Posterior cingulate gyrus (tissue), 11 donors: ENCODE results near the gene LRRC23.

Experiments used
- DNase-seq, 10 donors: peaks; one replicate each; pipeline versions ENCODE4 v3.0.0 to v3.0.0-alpha.2; 2020 to 2021; ENCODE audit warnings: mixed read lengths in 3 of 10
- intact Hi-C: fragments of 100-400 bp; cut with DNase I; formaldehyde crosslinking; loops from one replicate; pipeline ENCODE4 v1.15.1; 2023

The LRRC23 gene

DNA sequence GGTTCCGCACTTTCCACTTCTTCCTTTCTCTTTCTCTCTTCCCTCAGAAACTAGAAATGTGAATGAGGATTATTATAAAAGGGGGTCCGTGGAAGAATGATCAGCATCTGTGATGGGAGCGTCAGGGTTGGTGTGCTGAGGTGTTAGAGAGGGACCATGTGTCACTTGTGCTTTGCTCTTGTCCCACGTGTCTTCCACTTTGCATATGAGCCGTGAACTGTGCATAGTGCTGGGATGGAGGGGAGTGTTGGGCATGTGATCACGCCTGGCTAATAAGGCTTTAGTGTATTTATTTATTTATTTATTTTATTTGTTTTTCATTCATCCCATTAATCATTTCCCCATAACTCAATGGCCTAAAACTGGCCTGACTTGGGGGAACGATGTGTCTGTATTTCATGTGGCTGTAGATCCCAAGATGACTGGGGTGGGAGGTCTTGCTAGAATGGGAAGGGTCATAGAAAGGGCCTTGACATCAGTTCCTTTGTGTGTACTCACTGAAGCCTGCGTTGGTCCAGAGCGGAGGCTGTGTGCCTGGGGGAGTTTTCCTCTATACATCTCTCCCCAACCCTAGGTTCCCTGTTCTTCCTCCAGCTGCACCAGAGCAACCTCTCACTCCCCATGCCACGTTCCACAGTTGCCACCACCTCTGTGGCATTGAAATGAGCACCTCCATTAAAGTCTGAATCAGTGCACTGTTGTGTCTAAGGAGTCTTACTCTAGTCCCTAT is 18.5 kb downstream of the LRRC23 start:
- DNase-seq, result peak in 2 of 10 donors; percentile 31 to 55
- intact Hi-C loops, result no loop called here

DNA sequence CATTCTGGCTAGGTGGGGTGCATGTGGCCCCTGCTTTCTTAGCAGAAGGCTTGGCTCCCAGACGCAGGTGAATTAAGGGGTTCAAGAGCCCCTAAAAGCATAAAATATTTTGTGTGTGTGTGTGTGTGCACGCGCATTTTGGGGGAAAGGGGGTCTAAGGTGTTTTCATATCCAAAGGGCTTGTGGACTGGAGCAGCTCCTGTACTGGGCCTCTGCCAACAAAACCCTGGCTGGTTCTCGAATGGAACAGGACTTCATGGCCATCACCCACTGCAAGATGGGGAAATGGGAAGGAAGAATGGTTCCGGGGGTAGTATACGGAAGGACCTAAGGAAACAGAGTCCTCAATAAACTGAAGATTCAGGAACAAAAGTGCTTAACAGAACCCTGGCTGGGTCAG is 19.2 kb downstream of the LRRC23 start:
- intact Hi-C loops, result no loop called here

DNA sequence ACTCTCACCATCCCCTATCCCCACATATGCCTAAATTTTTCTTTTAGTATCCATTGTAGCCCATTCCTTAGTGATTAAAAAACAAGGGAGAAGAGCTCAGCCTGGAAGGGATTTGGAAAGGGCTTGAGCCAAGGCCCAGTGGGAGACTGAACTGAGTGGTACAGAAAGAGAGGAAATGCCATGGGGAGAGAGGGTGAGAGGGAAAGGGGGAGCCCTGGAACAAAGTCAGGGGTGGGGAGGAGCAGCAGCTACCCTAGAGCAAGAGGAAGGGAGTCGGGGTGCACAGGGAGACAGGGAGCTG is 20.6 kb downstream of the LRRC23 start:
- no peak for DNase-seq
- intact Hi-C loops, result no loop called here

More for the DNA sequence above, 19.2 kb downstream of the LRRC23 start:
- DNase-seq, result no peak

DNA sequence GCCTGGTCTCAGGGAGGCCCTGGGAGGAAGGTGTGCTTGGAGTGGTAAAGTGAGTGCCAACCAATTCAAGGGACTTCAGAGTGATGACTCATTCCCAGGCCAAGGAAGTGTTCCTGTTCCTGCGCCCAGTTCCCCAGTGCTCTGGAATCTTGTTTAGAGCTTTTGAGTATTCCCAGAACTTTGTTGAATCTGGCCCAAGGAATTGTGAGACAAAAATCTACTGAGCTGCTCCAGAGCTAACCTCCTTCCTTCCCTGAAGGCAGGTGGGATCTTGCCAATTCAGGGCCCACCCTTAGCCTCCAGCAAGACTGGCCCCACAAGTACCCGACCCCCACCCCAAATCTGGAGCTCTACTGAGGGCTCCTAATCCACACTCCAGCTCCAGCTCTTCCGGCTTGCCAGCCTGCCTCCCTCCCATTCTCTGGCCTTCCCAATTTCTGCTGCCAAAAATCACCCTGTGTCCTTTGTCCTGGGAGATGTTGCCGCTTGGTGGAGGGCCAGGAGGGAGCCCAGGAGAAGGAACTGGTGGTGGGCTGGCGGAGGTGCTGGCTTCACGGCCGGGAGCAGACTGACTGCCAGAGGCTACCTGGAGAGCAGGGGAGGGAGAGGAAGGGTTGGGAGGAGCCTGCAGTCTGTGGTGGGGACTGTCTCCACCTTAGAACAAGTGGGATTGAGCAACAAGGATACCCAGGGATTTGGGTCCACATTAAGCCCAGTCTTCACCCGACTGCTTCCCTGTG is 21.1 kb downstream of the LRRC23 start:
- intact Hi-C loops, result no loop called here
- peak in 7 of 10 donors; percentile 54 to 94 (median 70) for DNase-seq

DNA sequence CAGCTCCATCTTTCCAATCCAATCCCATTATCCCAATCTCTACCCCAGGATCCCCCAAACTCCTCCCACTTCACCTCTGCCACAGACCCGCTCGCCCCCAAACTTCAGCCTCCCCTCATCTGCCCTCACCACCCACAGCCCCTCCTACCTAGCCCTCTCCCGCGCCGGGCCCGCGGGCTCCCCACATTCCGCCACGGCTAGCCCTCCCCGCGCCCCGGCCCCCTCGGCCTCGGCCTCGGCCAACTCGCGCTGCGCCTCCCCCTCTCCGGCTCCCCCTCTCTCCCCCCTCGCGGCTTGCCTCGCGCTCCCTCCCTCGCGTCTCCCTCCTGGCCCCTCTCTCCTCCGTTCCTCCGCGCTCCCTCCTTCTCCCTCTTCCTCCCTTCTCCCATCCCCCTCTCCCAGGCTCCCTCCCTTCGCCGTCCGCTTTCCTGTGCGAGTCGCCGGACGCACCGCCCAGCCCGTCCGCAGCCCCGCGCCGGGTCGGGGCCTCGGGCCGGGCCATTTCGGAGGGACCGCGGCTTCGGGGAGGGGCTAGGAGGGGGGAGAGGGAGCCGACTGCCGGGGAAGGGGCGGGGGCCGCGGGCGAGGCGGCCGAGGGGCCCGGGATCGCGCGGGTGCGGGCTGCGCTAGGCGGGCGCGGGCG is 22.9 kb downstream of the LRRC23 start, which contains the start of gene ATN1:
Gene ATN1 (plus strand): TSS at position 581 of the 643 bp plus-strand sequence. CDS start 6,043 bp downstream, outside the sequence.
- peak; percentile 70 to 97 (median 81) for DNase-seq
- intact Hi-C loops, result no loop called here

DNA sequence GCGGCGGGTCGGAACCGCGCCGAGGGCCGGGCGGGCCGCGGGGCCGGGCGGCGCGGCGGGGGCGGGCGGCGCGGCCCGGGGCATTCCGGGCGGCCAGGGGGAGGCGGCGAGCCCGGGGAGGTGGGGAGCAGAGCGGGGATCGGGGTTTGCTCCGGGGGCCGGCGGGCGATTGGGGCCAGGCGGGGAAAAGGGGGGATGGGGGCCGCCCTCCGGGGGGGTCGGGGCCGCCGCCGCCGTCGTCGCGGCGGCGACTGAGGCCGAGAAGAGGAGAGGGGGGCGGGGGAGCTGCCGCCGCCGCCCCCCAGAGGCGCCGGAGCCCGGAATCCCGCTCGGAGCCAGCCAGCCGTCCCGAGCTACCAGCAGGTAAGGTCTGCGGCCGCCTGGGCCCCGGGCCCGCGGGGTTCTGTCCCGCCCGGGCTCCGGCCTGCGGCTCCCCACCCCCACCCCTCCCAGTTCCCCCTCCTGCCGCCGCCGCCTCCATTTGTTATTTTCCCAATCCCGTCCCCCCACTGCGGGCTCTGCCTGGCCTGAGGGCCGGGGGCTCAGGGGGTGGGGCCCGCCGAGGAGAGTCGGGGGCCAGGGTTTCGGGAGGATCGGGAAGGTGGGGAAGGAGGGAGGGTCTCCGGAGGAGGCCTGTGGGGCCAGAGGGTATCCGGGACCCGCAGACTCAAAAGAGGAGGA is 23.5 kb downstream of the LRRC23 start:
- intact Hi-C loops, result no loop called here
- peak in 2 of 10 donors; percentile 74 to 87 for DNase-seq

DNA sequence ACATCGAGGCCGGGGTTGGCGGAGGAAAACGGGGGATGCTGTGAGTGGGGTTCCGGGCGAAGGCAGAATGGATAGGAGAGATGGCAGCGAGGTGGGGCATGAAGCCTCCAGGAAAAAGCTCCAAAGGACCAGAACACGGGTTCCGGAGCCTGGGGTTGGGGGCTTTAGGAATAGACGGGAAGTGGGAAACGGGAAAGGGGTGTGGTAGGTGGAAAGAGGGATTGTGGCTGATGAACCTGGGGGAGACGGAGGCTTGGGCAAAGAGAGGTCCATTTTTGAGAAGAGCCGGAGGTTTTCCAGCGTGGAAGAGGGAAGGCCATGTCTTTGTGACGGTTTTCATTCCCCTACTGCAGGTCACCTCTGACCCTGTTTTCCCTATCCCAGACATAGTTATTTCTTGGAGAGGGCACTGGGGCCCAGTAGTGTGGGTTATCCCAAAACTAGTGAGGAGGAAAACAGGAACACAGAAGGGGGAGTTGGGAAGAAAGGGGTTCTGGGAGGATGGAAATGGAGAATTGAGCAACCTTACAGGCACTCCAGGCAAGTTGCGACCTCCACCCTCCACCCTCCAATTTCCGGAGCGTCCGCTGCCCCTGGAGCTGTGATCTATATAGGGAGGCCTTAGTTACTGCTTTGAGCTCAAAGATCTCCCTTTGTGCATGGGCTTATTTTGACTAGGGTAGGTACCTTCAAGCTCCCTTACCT is 24.2 kb downstream of the LRRC23 start:
- intact Hi-C loops, result no loop called here
- peak in 3 of 10 donors; percentile 9 to 72 (median 21) for DNase-seq

DNA sequence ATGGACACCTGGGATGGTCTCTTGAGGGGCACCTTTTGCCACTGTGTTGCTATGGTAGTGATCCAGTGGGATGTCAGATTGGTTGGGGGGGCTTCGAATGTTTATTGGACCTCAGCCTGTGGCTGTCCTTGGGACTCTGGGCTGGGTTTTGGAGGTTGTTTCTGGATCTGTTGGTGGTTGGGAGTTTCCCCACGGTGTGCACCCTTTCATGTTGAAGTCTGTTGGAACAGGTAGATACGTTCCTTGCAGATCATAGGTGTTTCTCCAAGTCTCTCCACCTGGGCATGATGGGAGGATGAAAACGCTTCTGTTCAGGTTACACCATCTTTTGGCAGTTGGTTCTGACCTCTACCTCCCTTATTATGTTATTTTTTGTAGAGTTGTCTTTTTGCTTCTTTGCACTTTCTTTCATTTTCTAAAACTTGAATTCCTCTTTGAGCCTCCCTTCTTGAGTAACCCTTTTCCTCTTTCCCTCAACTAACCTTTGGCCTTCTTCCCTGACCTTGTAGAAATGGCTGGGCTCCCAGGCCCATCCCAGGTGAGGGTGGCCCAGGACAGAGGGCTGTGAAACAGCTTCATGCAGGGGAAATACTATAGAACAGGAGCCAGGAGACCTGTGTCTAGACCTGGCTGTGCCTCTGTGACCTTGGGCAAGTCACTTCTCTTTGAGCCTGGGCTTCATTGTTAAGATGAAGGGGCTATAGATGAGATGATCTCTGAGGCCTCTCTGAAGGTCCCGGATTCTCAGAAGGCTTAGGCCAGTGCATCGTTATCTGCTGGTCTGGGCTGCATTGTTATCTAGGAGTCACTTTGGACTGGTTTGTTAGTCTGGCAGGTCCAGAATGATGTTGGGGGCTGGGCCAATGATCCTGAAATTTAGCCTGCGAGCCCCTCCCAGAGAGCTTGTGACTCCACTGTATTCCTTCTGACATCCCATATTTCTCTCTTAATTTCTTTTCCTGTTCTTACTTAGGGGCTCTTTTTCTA is 25.1 kb downstream of the LRRC23 start:
- intact Hi-C loops, result no loop called here
- peak in 3 of 10 donors; percentile 8 to 67 (median 56) for DNase-seq

DNA sequence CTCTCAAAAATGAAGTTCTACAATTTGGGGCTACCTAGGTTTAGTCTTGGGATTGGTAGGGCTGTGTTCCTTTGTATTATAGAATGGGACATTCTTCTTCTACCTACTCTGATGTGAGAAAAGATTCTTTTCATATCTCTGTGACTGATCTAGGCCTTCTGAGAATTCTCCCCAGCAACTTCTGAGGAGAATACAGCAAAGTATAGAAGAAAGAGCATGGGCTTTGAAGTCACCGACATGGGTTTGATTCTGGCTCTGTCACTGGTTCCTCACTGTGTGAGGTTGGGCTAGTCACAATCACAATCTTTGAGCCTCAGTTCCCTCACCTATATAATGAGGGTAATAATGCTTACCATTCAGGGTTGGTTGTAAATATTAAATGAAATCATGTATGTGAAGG is 28.1 kb downstream of the LRRC23 start:
- intact Hi-C loops, result no loop called here
- no peak for DNase-seq

DNA sequence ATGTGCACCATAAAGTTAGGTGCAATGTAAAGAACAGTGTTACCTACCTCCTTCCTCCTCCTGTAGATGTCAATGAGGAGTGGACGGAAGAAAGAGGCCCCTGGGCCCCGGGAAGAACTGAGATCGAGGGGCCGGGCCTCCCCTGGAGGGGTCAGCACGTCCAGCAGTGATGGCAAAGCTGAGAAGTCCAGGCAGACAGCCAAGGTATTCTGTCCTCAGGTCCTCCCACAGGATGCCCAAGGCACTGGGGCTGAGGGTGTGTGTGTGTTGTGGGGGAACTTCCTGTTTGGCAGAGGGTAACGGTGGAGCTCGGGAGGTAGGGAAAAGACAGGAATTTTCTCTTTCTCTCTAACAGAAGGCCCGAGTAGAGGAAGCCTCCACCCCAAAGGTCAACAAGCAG is 29.5 kb downstream of the LRRC23 start:
- intact Hi-C loops, result no loop called here
- peak in 3 of 10 donors; percentile 33 to 76 (median 42) for DNase-seq

DNA sequence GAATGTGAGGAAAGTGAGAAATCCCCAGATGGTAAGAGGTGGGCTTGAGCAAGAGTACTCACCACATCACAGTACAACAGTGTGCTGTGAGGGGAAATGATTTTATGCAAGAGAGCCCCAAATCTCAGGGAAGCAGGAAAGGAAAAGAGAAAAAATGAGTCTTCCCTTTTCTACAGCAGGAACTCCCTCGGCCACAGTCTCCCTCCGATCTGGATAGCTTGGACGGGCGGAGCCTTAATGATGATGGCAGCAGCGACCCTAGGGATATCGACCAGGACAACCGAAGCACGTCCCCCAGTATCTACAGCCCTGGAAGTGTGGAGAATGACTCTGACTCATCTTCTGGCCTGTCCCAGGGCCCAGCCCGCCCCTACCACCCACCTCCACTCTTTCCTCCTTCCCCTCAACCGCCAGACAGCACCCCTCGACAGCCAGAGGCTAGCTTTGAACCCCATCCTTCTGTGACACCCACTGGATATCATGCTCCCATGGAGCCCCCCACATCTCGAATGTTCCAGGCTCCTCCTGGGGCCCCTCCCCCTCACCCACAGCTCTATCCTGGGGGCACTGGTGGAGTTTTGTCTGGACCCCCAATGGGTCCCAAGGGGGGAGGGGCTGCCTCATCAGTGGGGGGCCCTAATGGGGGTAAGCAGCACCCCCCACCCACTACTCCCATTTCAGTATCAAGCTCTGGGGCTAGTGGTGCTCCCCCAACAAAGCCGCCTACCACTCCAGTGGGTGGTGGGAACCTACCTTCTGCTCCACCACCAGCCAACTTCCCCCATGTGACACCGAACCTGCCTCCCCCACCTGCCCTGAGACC is 31.0 kb downstream of the LRRC23 start:
- DNase-seq, result peak in 2 of 10 donors; percentile 60 to 62
- intact Hi-C loops, result no loop called here

DNA sequence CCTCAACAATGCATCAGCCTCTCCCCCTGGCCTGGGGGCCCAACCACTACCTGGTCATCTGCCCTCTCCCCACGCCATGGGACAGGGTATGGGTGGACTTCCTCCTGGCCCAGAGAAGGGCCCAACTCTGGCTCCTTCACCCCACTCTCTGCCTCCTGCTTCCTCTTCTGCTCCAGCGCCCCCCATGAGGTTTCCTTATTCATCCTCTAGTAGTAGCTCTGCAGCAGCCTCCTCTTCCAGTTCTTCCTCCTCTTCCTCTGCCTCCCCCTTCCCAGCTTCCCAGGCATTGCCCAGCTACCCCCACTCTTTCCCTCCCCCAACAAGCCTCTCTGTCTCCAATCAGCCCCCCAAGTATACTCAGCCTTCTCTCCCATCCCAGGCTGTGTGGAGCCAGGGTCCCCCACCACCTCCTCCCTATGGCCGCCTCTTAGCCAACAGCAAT is 31.6 kb downstream of the LRRC23 start:
- intact Hi-C loops, result no loop called here
- peak in 1 of 10 donors; percentile 17 for DNase-seq

DNA sequence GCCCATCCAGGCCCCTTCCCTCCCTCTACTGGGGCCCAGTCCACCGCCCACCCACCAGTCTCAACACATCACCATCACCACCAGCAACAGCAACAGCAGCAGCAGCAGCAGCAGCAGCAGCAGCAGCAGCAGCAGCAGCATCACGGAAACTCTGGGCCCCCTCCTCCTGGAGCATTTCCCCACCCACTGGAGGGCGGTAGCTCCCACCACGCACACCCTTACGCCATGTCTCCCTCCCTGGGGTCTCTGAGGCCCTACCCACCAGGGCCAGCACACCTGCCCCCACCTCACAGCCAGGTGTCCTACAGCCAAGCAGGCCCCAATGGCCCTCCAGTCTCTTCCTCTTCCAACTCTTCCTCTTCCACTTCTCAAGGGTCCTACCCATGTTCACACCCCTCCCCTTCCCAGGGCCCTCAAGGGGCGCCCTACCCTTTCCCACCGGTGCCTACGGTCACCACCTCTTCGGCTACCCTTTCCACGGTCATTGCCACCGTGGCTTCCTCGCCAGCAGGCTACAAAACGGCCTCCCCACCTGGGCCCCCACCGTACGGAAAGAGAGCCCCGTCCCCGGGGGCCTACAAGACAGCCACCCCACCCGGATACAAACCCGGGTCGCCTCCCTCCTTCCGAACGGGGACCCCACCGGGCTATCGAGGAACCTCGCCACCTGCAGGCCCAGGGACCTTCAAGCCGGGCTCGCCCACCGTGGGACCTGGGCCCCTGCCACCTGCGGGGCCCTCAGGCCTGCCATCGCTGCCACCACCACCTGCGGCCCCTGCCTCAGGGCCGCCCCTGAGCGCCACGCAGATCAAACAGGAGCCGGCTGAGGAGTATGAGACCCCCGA is 32.2 kb downstream of the LRRC23 start:
- intact Hi-C loops, result no loop called here
- DNase-seq, result peak in 3 of 10 donors; percentile 28 to 89 (median 57)

DNA sequence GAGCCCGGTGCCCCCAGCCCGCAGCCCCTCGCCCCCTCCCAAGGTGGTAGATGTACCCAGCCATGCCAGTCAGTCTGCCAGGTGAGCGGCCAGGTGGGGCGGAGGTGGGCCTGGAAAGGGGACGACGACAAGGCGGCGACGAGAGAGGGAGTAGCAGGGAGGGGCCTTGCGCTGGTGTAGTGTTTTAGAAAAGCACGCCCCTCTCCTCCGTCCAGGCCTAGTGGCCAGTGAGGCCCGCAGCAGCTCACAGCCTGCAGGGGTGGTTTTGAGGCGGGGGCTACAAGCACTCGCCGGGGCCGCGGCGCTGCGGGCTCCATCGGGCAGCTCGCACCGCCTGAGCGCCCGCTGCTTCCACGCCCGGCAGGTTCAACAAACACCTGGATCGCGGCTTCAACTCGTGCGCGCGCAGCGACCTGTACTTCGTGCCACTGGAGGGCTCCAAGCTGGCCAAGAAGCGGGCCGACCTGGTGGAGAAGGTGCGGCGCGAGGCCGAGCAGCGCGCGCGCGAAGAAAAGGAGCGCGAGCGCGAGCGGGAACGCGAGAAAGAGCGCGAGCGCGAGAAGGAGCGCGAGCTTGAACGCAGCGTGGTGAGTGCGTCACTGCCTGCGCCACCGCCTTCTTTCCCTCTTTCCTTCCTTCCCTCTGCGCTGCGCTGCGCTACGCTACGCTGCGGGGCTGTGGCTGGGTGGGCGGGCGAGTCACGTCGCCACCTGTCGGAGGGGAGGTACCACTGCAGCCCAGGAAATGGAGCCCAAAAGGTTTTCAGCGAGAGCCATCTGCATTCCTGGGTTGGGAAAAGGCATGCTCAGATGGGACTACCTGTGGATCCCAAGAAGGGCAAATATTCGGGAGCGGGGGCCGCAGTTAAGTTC is 33.1 kb downstream of the LRRC23 start:
- DNase-seq, result peak; percentile 89 to 99 (median 92)
- intact Hi-C loops, result loop anchor here (2.0 kb wide), 1 partner anchor 31 kb away; no protein-coding TSS in a partner anchor

DNA sequence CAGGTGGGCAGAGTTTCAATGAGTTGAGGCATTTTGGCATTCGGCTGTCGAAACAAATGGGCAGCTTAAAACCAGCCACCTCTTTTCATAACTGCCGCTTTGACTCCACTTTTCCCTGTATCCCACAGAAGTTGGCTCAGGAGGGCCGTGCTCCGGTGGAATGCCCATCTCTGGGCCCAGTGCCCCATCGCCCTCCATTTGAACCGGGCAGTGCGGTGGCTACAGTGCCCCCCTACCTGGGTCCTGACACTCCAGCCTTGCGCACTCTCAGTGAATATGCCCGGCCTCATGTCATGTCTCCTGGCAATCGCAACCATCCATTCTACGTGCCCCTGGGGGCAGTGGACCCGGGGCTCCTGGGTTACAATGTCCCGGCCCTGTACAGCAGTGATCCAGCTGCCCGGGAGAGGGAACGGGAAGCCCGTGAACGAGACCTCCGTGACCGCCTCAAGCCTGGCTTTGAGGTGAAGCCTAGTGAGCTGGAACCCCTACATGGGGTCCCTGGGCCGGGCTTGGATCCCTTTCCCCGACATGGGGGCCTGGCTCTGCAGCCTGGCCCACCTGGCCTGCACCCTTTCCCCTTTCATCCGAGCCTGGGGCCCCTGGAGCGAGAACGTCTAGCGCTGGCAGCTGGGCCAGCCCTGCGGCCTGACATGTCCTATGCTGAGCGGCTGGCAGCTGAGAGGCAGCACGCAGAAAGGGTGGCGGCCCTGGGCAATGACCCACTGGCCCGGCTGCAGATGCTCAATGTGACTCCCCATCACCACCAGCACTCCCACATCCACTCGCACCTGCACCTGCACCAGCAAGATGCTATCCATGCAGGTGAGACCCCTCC is 34.0 kb downstream of the LRRC23 start:
- peak in 3 of 10 donors; percentile 68 to 84 (median 75) for DNase-seq
- intact Hi-C loops, result loop anchor here (2.0 kb wide), 1 partner anchor 30 kb away; no protein-coding TSS in a partner anchor
